GM23338 (cell line): Measurements from ENCODE around the gene YBX2. TPM values are rescaled to one million over a fixed set of nuclear protein-coding genes. Genes with fewer than 3 reads are reported as not detected.
A peak's percentile ranks its signal among the peaks of the same experiment; 100 is the strongest.

Experiments used
- ATAC-seq: fragments of 200-7000 bp; cut with Tn5 transposase; 3 replicates; pipeline ENCODE4 v1.9.1; 2020
- DNase-seq: peaks from one replicate; pipeline ENCODE4 v3.0.0-alpha.2; 2015; ENCODE audit warnings: low spot score
- H2AFZ ChIP-seq: fragments of 200-600 bp; sonication (generic); 2 replicates; pipeline ENCODE4 v1.8.0; 2016; ENCODE audit warnings: antibody characterized with exemption, mild to moderate bottlenecking, moderate library complexity
- H3F3A ChIP-seq: fragments of 200-600 bp; sonication (generic); replicated peaks from 2 replicates; pipeline ENCODE4 v1.8.0; 2017; ENCODE audit warnings: antibody characterized with exemption, mixed run types, low read depth
- H3K27ac ChIP-seq: fragments of 200-600 bp; sonication (generic); 2 replicates; pipeline ENCODE4 v1.6.1; 2016; ENCODE audit warnings: low read depth
- H3K27me3 ChIP-seq: fragments of 200-600 bp; sonication (generic); 2 replicates; pipeline ENCODE4 v1.8.0; 2016; ENCODE audit warnings: mild to moderate bottlenecking, mixed run types, moderate library complexity; ENCODE audit not compliant: insufficient read depth
- H3K36me3 ChIP-seq: fragments of 200-600 bp; sonication (generic); 2 replicates; pipeline ENCODE4 v1.8.0; 2016; ENCODE audit warnings: mild to moderate bottlenecking; ENCODE audit not compliant: insufficient read depth
- H3K4me1 ChIP-seq: fragments of 200-600 bp; sonication (generic); 2 replicates; pipeline ENCODE4 v1.8.0; 2016; ENCODE audit warnings: mild to moderate bottlenecking, moderate library complexity; ENCODE audit not compliant: insufficient read depth
- H3K4me2 ChIP-seq: fragments of 200-600 bp; sonication (generic); 2 replicates; pipeline ENCODE4 v1.7.1; 2017; ENCODE audit warnings: mixed run types
- H3K4me3 ChIP-seq: fragments of 200-600 bp; sonication (generic); 2 replicates; pipeline ENCODE4 v1.6.1; 2016; ENCODE audit warnings: mixed run types
- H3K79me2 ChIP-seq: fragments of 200-600 bp; sonication (generic); replicated peaks from 2 replicates; pipeline ENCODE4 v1.8.0; 2017; ENCODE audit warnings: mild to moderate bottlenecking; ENCODE audit not compliant: insufficient read depth
- H3K9me2 ChIP-seq: fragments of 200-600 bp; sonication (generic); 2 replicates; pipeline ENCODE4 v1.8.0; 2017; ENCODE audit not compliant: insufficient read depth
- H4K20me1 ChIP-seq: fragments of 200-600 bp; sonication (generic); replicated peaks from 2 replicates; pipeline ENCODE4 v1.8.0; 2017; ENCODE audit warnings: mild to moderate bottlenecking; ENCODE audit not compliant: insufficient read depth
- H3K27ac Mint-ChIP-seq: 2 replicates; pipeline ENCODE4 v1.8.0; 2020; ENCODE audit warnings: inconsistent platforms, mild to moderate bottlenecking, moderate library complexity, mixed read lengths
- H3K27me3 Mint-ChIP-seq: 3 replicates; pipeline ENCODE4 v1.8.0; 2022; ENCODE audit warnings: low read depth, mild to moderate bottlenecking, moderate library complexity, mixed read lengths, inconsistent platforms; ENCODE audit not compliant: insufficient read depth, poor library complexity
- H3K36me3 Mint-ChIP-seq: 3 replicates; pipeline ENCODE4 v1.8.0; 2021; ENCODE audit warnings: low read depth, mild to moderate bottlenecking, inconsistent platforms, moderate library complexity, mixed read lengths
- H3K4me1 Mint-ChIP-seq: 3 replicates; pipeline ENCODE4 v1.8.0; 2020; ENCODE audit warnings: mild to moderate bottlenecking, inconsistent platforms, mixed read lengths
- H3K4me3 Mint-ChIP-seq: 3 replicates; pipeline ENCODE4 v1.8.0; 2021; ENCODE audit warnings: moderate library complexity, mild to moderate bottlenecking, inconsistent platforms, mixed read lengths
- H3K9me3 Mint-ChIP-seq: 3 replicates; pipeline ENCODE4 v1.8.0; 2020; ENCODE audit warnings: moderate library complexity, mild to moderate bottlenecking, inconsistent platforms, mixed read lengths
- CTCF ChIP-seq, 2 experiments: fragments of 200-600 bp in 1 of 2; sonication (generic) in 1 of 2; conservative IDR thresholded peaks; 2 replicates each; pipeline versions ENCODE4 v1.5.1 to v1.6.1; 2016 to 2017; ENCODE audit warnings: antibody characterized with exemption in 2 of 2, low read depth in 2 of 2, mild to moderate bottlenecking in 2 of 2, moderate library complexity in 1 of 2
- EZH2 ChIP-seq: fragments of 200-600 bp; sonication (generic); IDR thresholded peaks from one replicate; pipeline ENCODE4 v1.8.0; 2017; ENCODE audit warnings: antibody characterized with exemption, mild to moderate bottlenecking, low read depth; ENCODE audit not compliant: unreplicated experiment
- NANOG ChIP-seq: IDR thresholded peaks from 2 replicates; pipeline ENCODE4 v1.6.1; 2016; ENCODE audit warnings: antibody characterized with exemption, borderline replicate concordance
- ZNF114 ChIP-seq: fragments of 250-450 bp; sonication (Bioruptor Pico); IDR thresholded peaks from 2 replicates; pipeline ENCODE4 v1.5.0; 2020; ENCODE audit warnings: mild to moderate bottlenecking, moderate library complexity
- ZNF331 ChIP-seq: fragments of 250-450 bp; sonication (Bioruptor Pico); IDR thresholded peaks from 2 replicates; pipeline ENCODE4 v1.5.0; 2020; ENCODE audit warnings: low read depth, mild to moderate bottlenecking, moderate library complexity
- ZNF462 ChIP-seq: fragments of 250-450 bp; sonication (Bioruptor Pico); IDR thresholded peaks from 2 replicates; pipeline ENCODE4 v1.5.0; 2020; ENCODE audit warnings: mild to moderate bottlenecking, moderate library complexity
- polyA plus RNA-seq: library from polyadenylated mRNA; unstranded; fragments of >200 nt; fragmentation: Nextera tagmentation; extraction: Ambion mirVana; gene quantifications from 2 replicates; pipeline ENCODE4 v1.2.1, GENCODE V29; 2016
- total RNA-seq: library from RNA; depleted of rRNA; stranded (reverse); fragments of >200 nt; shearing (Covaris generic); gene quantifications from 2 replicates; pipeline ENCODE4 v1.2.3, GENCODE V29; 2014

YBX2 gene
- total and polyA plus RNA-seq, 2 experiments from 2014 or later: 22.5 to 36.5 TPM

- peaks cover 13% of the 10 kb centered on the region; the same call in 1 of the 2 replicates for H3K4me1 ChIP-seq
- peaks cover 5% of the 10 kb centered on the region; the same call in 1 of the 2 replicates for H3K36me3 ChIP-seq
- H4K20me1 ChIP-seq: peaks cover 3% of the 10 kb centered on the region; the same call in 1 of the 2 replicates
- Mint-ChIP-seq H3K27me3 (peaks cover 18% of the 10 kb centered on the region), H3K27ac (no peak overlapping the region), H3K4me1 (peaks cover 29% of the 10 kb centered on the region), H3K9me3 (no peaks in the 10 kb centered on the region; the same call in 2 of the 3 replicates), H3K36me3 (peaks cover 15% of the 10 kb centered on the region), H3K4me3 (peak overlapping the region; percentile 59; the same call in 2 of the 3 replicates)
- H3K79me2 ChIP-seq: no peaks in the 10 kb centered on the region
- H3K9me2 ChIP-seq: no peaks in the 10 kb centered on the region
- H2AFZ ChIP-seq: no peak overlapping the region
- ATAC-seq (no peak), DNase-seq (no peak)
- peaks cover 10% of the 10 kb centered on the region for H3K27me3 ChIP-seq
- H3K4me3 ChIP-seq: no peak overlapping the region
- H3K4me2 ChIP-seq: no peak overlapping the region
- TF ChIP-seq NANOG (no peak), EZH2 (no peak), ZNF462 (CRISPR knock-in tag) (no peak), CTCF (conservative IDR thresholded peaks at IDR 0.05; ENCODE audit: low read depth in 2 of 2) (no peak), ZNF114 (CRISPR knock-in tag) (no peak), ZNF331 (no peak)
- peaks cover 15% of the 10 kb centered on the region; the same call in 1 of the 2 replicates for H3F3A ChIP-seq
- H3K27ac ChIP-seq: no peak overlapping the region
Measured at GRCh38 chr17:7283471-7284216, 10.8 kb downstream of the YBX2 start.
